Measurements from ENCODE around the gene P2RX6.

- no peak for TF ChIP-seq POLR2A (IDR thresholded peaks at IDR 0.05; ENCODE audit: low read depth, low read length)
- no peak for TF ChIP-seq POLR2AphosphoS5 (IDR thresholded peaks at IDR 0.05; ENCODE audit: low read depth, low read length)
- no peak for TF ChIP-seq POU2F2 (IDR thresholded peaks at IDR 0.05; ENCODE audit: low read depth, low read length)
- no peak for TF ChIP-seq SPI1 (IDR thresholded peaks at IDR 0.05; ENCODE audit: low read depth, low read length)
Observed at GRCh38 chr22:20980523-20980922, 34.4 kb upstream of the P2RX6 start.
